ENCODE data around the gene MDFIC. TPM values are rescaled to one million over a fixed set of nuclear protein-coding genes. Genes with fewer than 3 reads are reported as not detected.

Gene MDFIC
- polyA plus RNA-seq, 1 of the 3 experiments (the other 2 are of a cell fraction) = 2.8 TPM

- H3K79me2 ChIP-seq (ENCODE audit: insufficient read depth) = no peaks in the 10 kb centered on the region
- H3K9me2 ChIP-seq = no peaks in the 10 kb centered on the region
- WGBS (ENCODE audit: low lambda C conversion rate) = 12% methylated on average over 2 of the region's 2 CpGs
- no peaks in the 10 kb centered on the region for H4K20me1 ChIP-seq (ENCODE audit: insufficient read depth)
- no peak overlapping the region for H2AFZ ChIP-seq (ENCODE audit: low read depth)
- H3K4me3 ChIP-seq (ENCODE audit: low read depth in 2 of 2, low read length in 1 of 2) = no peak overlapping the region
- H3K9me3 ChIP-seq = no peaks in the 10 kb centered on the region
- ChIA-PET POLR2A (no interaction called here), CTCF (interaction anchor here (1.3 kb wide), 1 partner anchor 21 kb away, joined by 3 read pairs; no protein-coding TSS in a partner anchor)
- H3K27me3 ChIP-seq (ENCODE audit: insufficient read depth) = no peaks in the 10 kb centered on the region
- H3F3A ChIP-seq (replicated peaks; ENCODE audit: insufficient read depth) = no peaks in the 10 kb centered on the region
- H3K36me3 ChIP-seq (replicated peaks in 1 of 2; ENCODE audit: control insufficient read depth in 1 of 2, insufficient read depth in 2 of 2, low read length in 1 of 2) = no peaks in the 10 kb centered on the region
- TF ChIP-seq GATA2 (CRISPR knock-in tag; IDR thresholded peaks at IDR 0.05) (no peak), MEF2A (IDR thresholded peaks at IDR 0.05; ENCODE audit: borderline replicate concordance, low read depth) (no peak), TEAD4 (IDR thresholded peaks at IDR 0.05; ENCODE audit: borderline replicate concordance, insufficient read depth) (no peak), NFIC (IDR thresholded peaks at IDR 0.05; ENCODE audit: borderline replicate concordance) (no peak), CHD2 (IDR thresholded peaks at IDR 0.05; ENCODE audit: low read length, partially characterized antibody) (no peak), RXRA (IDR thresholded peaks at IDR 0.05; ENCODE audit: borderline replicate concordance, low read depth) (no peak)
- no peak for DNase-seq
- no peak overlapping the region for H3K4me2 ChIP-seq
- no peak overlapping the region for H3K9ac ChIP-seq
- no peak overlapping the region for H3K27ac ChIP-seq (ENCODE audit: low read depth in 2 of 2, low read length in 1 of 2)
- peaks cover 0 to 1% of the 10 kb centered on the region in 2 experiments; a peak in 2 of 4 replicates for H3K4me1 ChIP-seq (ENCODE audit: control insufficient read depth in 1 of 2, insufficient read depth in 2 of 2, low read depth in 1 of 2, low read length in 1 of 2)
These were observed 14.6 kb downstream of the MDFIC start for GRCh38 chr7:114936471-114936870.

GRCh38 chr7:114937446-114937845, 15.6 kb downstream of the MDFIC start:
- Histone ChIP-seq H2AFZ (ENCODE audit: low read depth) (no peak overlapping the region), H3K9ac (no peak overlapping the region), H3K27me3 (ENCODE audit: insufficient read depth) (0 out of 2 replicates have a peak, but pooled peaks cover 2% of the 10 kb centered on the region), H3K79me2 (ENCODE audit: insufficient read depth) (no peaks in the 10 kb centered on the region), H3K9me3 (no peaks in the 10 kb centered on the region), H4K20me1 (ENCODE audit: insufficient read depth) (no peaks in the 10 kb centered on the region), H3K9me2 (no peaks in the 10 kb centered on the region), H3F3A (replicated peaks; ENCODE audit: insufficient read depth) (no peaks in the 10 kb centered on the region), H3K36me3 (replicated peaks in 1 of 2; ENCODE audit: control insufficient read depth in 1 of 2, insufficient read depth in 2 of 2, low read length in 1 of 2) (no peaks in the 10 kb centered on the region), H3K4me2 (no peak overlapping the region), H3K4me3 (ENCODE audit: low read depth in 2 of 2, low read length in 1 of 2) (no peak overlapping the region), H3K27ac (ENCODE audit: low read depth in 2 of 2, low read length in 1 of 2) (no peak overlapping the region), H3K4me1 (ENCODE audit: control insufficient read depth in 1 of 2, insufficient read depth in 2 of 2, low read depth in 1 of 2, low read length in 1 of 2) (no peaks in the 10 kb centered on the region; a peak in 1 of 4 replicates)
- ChIA-PET CTCF (no interaction called here), POLR2A (no interaction called here)
- DNase-seq = no peak
- WGBS (ENCODE audit: low lambda C conversion rate) = 0% methylated on average over 1 of the region's 1 CpG
- TF ChIP-seq CTCF (IDR thresholded peaks at IDR 0.05) = no peak
- TF ChIP-seq NRF1 (IDR thresholded peaks at IDR 0.05; ENCODE audit: low read depth, low read length) = no peak
- TF ChIP-seq GATA2 (CRISPR knock-in tag; IDR thresholded peaks at IDR 0.05) = no peak
- TF ChIP-seq PBX3 (IDR thresholded peaks at IDR 0.05) = no peak
- no peak for TF ChIP-seq POLR2AphosphoS5 (IDR thresholded peaks at IDR 0.05; ENCODE audit: low read depth, low read length)
- TF ChIP-seq MXI1 (IDR thresholded peaks at IDR 0.05; ENCODE audit: low read depth, low read length) = no peak
- no peak for TF ChIP-seq FOXM1 (IDR thresholded peaks at IDR 0.05; ENCODE audit: low read depth)
- no peak for TF ChIP-seq MEF2A (IDR thresholded peaks at IDR 0.05; ENCODE audit: borderline replicate concordance, low read depth)
- no peak for TF ChIP-seq REST (IDR thresholded peaks at IDR 0.05; ENCODE audit: low read depth, low read length)
- no peak for TF ChIP-seq GABPA (IDR thresholded peaks at IDR 0.05; ENCODE audit: low read depth)
- TF ChIP-seq FOSL2 (IDR thresholded peaks at IDR 0.05; ENCODE audit: borderline replicate concordance, low read depth) = no peak
- TF ChIP-seq SMC3 (IDR thresholded peaks at IDR 0.05; ENCODE audit: low read depth, low read length) = no peak
- TF ChIP-seq RXRA (IDR thresholded peaks at IDR 0.05; ENCODE audit: borderline replicate concordance, low read depth) = no peak
- no peak for TF ChIP-seq TCF12 (IDR thresholded peaks at IDR 0.05)
